DOHH2 (cell line): Measurements from ENCODE around the gene ARHGAP19.

Experiments used
- CTCF ChIP-seq: fragments of 200-600 bp; sonication (generic); IDR thresholded peaks from one replicate; pipeline ENCODE4 v1.5.1; 2014; ENCODE audit warnings: antibody characterized with exemption, mild to moderate bottlenecking, low read depth, low read length; ENCODE audit not compliant: poor library complexity, severe bottlenecking
- EZH2phosphoT487 ChIP-seq: fragments of 200-600 bp; sonication (generic); IDR thresholded peaks from 2 replicates; pipeline ENCODE4 v1.6.1; 2017; ENCODE audit warnings: borderline replicate concordance, mild to moderate bottlenecking, antibody characterized with exemption, low read length, moderate library complexity, mixed read lengths

- TF ChIP-seq CTCF = no peak
- TF ChIP-seq EZH2phosphoT487 = no peak
Measured at GRCh38 chr10:97250952-97251351, 41.5 kb downstream of the ARHGAP19 start.
